Vagina (tissue), 2 donors: ENCODE measurements around the gene SIK3.

ENCODE experiments used
- CTCF ChIP-seq, 3 experiments: fragments of 450-650 bp in 2 of 3; fragments of 200-600 bp in 1 of 3; sonication (generic) in 1 of 3; IDR thresholded peaks; one replicate each; pipeline ENCODE4 v1.5.1; 2017 to 2019; ENCODE audit warnings: antibody characterized with exemption in 3 of 3, mild to moderate bottlenecking in 2 of 3, moderate library complexity in 2 of 3
- POLR2A ChIP-seq, 2 donors: fragments of 450-650 bp; IDR thresholded peaks; one replicate each; pipeline ENCODE4 v1.6.1; 2017; ENCODE audit warnings: antibody characterized with exemption in 2 of 2, mild to moderate bottlenecking in 2 of 2, moderate library complexity in 2 of 2
- POLR2AphosphoS5 ChIP-seq, 2 donors: sonication (generic); formaldehyde crosslinking; IDR thresholded peaks; one replicate each; pipeline ENCODE4 v1.9.0; 2017; ENCODE audit warnings: antibody characterized with exemption in 2 of 2, mild to moderate bottlenecking in 2 of 2, low read depth in 1 of 2; ENCODE audit not compliant: insufficient read depth in 1 of 2

GRCh38 chr11:116929414-116930090 lies 168.7 kb downstream of the SIK3 start:
- TF ChIP-seq POLR2A (IDR thresholded peaks at IDR 0.05) (no peak), CTCF (IDR thresholded peaks at IDR 0.05) (no peak), POLR2AphosphoS5 (IDR thresholded peaks at IDR 0.05; ENCODE audit: insufficient read depth in 1 of 2, low read depth in 1 of 2) (no peak)
